ENCODE data around the gene MCCD1.
A peak's percentile ranks its signal among the peaks of the same experiment; 100 is the strongest.
"Not testable (repeated sequence)": the region's sequence is repeated elsewhere in the genome, so short reads cannot be mapped to it uniquely, and the experiment has no call there.

The MCCD1 gene, protein sequence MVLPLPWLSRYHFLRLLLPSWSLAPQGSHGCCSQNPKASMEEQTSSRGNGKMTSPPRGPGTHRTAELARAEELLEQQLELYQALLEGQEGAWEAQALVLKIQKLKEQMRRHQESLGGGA

DNA sequence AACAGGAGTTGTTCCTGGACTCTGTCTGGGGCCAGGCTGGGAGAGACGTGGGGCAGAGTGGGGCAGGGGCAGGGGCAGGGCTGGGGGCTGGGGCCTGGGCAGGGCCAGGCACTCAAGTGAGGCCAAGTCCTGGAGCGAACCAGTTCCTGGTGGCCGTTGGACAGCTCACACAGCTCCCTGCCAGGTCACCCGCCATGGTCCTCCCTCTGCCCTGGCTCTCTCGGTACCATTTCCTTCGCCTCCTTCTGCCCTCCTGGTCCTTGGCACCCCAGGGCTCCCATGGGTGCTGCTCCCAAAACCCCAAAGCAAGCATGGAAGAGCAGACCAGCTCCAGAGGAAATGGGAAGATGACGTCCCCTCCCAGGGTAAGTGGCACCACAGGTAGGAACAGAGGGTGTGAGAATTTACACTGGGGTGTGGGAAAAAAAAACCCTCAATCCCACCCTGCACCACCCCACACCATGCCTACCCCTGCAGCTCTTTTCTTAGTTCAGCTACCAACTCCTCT, at the start of gene MCCD1:
TSS of gene MCCD1 (plus strand) at position 142 of the 508 bp plus-strand sequence. CDS start at position 195, 53 bp downstream.
- FAIRE-seq (no peak), DNase-seq (ENCODE audit: insufficient read length, low spot score) (no peak)
- no peak for TF ChIP-seq POLR2A (IDR thresholded peaks at IDR 0.05; ENCODE audit: low read depth, low read length)

DNA sequence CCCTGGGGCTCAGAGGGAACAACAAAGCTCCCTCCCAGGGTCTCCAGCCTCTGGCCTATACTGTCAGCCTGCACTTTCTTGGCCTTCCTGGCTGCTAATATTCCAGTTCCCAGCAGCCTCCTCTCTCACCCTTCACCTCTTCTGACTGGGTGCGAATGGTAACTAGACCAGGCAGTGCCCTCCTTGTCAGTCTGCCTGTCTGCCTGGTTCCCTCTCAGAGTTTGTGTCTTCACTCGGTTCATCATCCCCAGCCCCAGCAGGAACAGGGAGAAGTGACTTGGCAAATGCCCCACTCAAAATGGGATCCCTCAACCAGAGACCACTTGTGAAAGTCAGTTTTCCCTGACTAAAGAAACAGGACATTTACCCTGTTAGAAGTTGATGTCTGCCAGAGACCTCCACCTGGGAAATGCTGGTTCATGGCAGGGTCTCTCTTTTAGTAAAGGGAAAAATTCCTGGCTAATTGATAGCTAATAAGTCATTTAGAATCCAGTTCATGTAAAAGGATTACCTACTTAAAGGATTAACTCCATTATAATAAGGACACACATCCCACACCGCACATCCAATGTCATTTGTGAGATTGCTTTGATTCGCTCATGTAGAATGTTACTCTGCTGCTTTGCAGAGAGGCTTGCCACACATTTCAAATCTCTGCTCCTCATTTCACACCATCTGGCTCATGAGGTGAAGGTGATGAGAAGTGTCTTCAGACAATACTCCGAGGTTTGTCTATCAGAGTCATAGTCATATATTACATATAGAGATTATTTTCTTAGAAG, 49.4 kb upstream of the MCCD1 start:
- FAIRE-seq (no peak), DNase-seq (ENCODE audit: insufficient read length, low spot score) (no peak)
- TF ChIP-seq POLR2A (IDR thresholded peaks at IDR 0.05; ENCODE audit: low read depth, low read length): no peak

DNA sequence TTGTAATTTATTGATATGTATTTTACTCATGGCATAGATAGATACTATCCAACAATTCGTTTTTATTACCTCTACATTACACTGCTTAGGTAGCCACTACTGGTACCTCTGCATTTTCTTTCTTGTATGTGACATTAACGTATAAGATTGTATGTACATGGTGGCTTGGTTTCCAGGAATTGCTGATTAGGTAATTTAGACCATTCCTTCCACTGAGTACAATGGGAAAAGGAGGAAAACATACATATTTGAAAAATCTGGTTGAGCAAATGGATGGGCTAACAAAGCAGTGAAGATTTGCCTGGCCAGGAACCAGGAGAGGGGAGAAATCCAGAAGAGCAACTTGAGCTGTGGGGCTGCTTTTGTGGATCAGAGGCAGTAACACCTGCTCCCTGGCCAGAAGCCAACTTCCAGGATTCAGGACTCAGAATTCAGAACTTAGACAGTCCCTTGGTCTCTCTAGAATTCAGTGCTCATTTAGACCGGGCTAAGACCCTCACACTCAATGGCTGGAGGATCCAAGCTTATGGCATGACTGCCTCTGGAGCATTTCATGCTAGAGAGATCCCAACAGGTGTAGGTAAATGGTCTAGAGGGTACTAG, 48.7 kb upstream of the MCCD1 start:
- no peak for FAIRE-seq
- no peak for DNase-seq (ENCODE audit: insufficient read length, low spot score)

DNA sequence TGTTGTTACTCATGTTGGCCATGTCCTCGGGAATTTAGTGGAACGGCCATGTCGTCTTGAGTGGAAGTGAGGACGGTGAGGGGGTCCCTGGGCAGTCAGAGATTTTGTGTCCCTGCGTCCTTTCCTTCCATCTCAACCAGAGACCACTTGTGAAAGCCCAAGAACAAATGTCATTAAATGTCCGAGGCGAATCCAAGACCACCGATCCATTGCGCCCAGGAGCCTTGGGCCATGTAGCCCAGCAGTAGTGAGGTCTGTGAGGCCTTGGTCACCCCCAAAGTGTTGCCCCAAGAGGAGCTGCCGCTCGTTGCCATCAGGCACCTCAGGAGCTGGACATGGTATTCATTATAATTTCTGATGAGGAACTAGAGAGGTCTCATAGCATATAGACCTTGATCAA, 48.2 kb upstream of the MCCD1 start:
- TF ChIP-seq POLR2A (IDR thresholded peaks at IDR 0.05; ENCODE audit: low read depth, low read length): no peak
- DNase-seq (ENCODE audit: insufficient read length, low spot score): no peak
- no peak for FAIRE-seq

More for the DNA sequence above, 48.7 kb upstream of the MCCD1 start:
- TF ChIP-seq POLR2A (IDR thresholded peaks at IDR 0.05; ENCODE audit: low read depth, low read length): no peak

DNA sequence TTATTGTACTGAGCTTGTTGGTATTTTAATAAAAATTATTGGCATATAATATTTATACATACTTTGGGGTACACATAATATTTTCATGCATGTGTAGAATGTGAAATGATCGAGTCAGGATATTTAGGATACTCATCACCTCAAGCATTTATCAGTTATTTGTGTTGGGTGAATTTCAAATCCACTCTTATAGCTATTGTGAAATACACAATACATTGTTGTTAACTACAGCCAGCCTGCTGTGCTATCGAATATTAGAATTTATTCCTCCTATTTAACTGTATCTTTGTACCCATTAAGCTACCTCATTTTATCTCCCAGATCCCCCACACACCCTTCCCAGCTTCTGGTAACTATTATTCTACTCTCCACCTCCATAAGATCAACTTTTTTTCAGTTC, 45.4 kb upstream of the MCCD1 start:
- no peak for TF ChIP-seq POLR2A (IDR thresholded peaks at IDR 0.05; ENCODE audit: low read depth, low read length)
- FAIRE-seq (no peak), DNase-seq (ENCODE audit: insufficient read length, low spot score) (no peak)

DNA sequence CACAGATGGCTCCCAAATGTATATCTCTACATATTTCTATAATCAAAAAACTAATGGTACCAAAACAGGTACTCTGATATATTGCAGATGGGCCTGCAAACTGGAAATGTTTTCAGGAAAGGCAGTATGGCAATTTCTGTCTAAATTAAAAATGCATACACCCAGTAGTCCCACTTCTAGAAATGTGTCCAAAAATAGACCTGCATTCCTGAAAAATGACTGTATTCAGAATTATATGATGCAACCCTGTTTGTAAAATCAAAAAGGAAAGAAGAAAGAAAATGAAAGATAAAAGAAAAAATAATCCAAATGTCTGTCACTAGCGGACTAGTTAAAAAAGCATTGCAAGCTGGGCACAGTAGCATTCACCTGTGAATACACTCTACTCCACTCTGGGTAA, 43.7 kb upstream of the MCCD1 start:
- TF ChIP-seq POLR2A (IDR thresholded peaks at IDR 0.05; ENCODE audit: low read depth, low read length): no peak
- DNase-seq (ENCODE audit: insufficient read length, low spot score) (no peak), FAIRE-seq (no peak)

DNA sequence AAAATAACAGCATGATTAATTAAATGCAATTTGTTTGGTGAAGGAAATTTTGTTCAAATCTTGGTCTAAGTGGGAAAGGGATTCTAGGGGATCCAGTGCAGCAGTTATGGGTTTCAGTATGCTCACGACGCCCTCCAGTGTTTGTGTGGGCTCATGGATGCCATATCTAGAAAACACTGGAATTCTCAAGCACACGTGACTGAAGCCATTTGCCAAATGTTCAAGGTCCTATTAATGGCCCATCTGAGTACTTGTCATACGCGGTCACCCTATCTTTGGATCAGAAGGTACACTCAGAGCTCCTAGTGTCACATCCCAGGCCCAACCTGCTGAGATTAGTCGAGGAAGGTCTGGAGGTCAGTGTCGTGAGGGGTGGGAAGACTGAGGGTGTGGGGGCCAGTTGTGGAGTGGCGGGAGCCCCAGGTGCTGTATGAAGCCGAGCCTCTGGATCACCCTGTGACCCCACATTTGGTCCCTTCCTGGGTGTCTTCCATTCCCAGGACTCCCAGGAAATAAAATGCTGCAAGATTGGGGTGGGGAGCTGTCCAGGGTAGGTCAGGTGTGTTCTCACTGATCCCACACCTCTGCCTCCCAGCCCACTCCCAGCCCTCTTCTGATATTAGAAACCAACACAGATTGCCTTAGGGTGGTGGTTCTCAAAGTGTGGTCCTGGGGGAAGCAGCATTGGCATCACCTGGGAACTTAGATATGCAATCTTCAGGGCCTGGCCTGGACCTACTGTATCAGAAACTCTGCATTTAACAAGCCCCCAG, 42.5 kb upstream of the MCCD1 start:
- peak; percentile 86 for FAIRE-seq
- not testable (repeated sequence) for DNase-seq (ENCODE audit: insufficient read length, low spot score)

DNA sequence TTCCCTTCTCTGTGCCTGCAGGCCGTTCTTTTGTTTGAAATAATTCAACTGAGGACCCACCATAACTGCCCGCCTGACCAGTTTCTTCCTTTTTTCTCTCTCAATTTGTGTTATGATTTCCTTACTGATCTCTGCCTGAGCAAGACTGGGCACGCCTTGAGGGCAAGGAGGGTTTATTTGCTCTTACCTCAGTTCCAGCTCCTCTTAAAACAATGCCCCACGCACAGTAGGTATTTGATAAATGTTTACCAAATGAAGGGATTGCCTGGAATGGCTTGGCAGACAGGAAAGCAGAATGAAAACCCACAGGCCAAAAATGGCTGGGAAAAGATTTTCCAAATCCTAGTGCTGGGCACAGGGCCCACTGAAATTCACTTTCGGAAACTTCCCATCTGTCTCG, 41.1 kb upstream of the MCCD1 start:
- FAIRE-seq; DNase-seq (ENCODE audit: insufficient read length, low spot score): not testable (repeated sequence)

DNA sequence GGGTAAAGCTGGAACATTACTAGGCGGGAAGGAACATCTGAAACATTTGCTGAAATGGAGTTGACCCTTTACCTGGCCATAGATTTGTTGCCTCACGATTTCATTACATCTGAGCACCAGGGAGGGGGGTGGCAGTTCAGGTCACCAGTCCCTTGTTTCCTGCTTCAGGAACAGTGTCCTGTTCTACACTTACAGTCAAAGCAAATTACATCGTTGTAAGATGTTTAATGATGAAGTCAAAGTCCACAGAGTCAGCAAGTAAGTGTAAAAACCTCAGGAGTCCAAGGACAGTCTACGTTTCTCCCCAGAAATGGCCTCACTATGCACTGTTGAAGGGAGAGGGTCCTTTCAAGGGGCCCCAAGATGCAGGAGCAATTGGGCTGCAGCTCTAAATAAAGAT, 39.7 kb upstream of the MCCD1 start:
- FAIRE-seq (no peak), DNase-seq (ENCODE audit: insufficient read length, low spot score) (no peak)
- TF ChIP-seq POLR2A (IDR thresholded peaks at IDR 0.05; ENCODE audit: low read depth, low read length): no peak

DNA sequence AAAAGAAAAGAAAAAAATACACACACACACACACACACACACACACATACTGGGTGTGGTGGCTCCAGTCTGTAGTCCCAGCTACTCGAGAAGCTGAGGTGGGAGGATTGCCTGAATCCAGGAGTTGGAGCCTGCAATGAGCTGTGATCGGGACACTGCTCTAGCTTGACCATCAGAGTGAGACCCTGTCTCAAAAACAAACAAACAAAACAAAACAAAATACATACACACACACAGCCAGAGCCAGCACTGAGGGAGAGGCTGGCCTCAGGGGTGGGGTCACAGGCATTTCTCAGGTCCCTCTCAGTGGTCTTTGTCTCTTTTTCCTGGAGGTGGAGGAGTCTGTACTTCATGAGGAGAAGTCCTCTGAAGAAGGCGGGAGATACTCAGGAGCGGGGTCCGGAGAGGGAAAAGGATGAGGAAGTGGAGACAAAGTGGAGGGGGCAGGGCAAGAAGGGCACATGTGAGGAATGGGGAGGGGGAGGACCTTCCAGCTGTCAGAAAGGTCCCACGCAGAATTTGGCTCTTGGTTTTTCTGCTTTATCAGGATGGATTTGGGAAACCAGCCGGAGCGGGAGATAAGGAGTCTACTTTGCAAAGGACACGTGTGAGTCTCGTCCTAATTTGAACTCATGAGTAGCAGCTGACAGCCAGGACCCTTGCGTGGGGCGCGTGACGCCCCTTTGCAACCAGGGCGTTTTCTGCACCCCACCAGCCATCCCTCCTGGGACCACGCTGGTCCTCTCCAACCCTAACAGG, 38.5 kb upstream of the MCCD1 start:
- DNase-seq (ENCODE audit: insufficient read length, low spot score) (no peak), FAIRE-seq (no peak)
- no peak for TF ChIP-seq POLR2A (IDR thresholded peaks at IDR 0.05; ENCODE audit: low read depth, low read length)

DNA sequence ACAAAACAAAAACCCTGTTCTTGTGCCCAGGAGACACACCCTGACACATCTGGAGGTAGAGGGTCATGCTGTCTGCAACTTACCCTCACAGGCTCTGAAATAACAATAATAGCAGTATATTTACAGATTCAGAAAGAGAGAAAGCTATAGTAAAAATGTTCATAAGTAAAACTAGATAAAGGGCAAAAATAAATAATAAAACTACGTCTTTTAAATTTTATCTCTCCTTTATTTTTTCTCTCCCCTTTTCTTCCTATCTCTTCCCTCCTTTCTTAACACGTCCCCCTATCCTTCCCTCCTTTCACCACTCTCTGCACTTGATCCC, 35.2 kb upstream of the MCCD1 start:
- DNase-seq (ENCODE audit: insufficient read length, low spot score); FAIRE-seq: not testable (repeated sequence)

DNA sequence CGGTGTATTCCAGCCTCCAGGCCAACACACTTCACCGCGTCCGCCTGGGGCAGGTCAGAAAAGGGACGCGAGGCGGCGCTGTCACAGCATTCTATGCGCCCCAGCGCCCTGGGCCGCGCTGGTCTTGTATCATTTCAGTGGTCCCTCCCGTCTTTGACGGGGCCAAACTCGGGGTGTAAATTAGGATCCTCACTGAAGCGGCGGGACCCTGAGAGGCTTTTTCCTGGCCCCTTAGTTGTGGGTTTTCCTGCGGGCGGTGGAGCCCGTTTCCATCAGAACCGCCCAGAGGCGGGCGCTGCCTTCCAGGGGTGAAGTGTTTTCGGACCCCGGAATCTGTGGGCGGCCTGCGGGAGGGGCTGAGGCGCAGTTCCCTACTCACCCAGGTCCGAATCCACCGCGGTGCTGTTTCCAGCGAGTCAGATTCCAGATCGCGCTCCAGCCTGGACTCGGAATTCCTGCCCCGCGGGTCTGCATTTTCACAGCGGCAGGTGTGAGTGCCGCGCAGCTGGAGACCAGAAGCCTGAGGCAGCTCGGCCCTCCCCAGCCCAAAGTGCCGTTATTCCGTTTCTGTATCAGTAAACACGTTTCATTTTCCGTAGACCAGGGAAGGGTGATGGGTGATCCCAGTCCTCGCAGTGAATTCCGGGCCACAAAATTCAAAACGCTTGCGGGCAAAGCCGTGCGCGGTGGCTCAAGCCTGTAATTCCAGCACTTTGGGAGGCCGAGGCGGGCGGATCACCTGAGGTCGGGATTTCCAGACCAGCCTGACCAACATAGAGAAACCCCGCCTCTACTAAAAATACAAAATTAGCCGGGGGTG, 34.7 kb upstream of the MCCD1 start:
- DNase-seq (ENCODE audit: insufficient read length, low spot score) (no peak), FAIRE-seq (no peak)

DNA sequence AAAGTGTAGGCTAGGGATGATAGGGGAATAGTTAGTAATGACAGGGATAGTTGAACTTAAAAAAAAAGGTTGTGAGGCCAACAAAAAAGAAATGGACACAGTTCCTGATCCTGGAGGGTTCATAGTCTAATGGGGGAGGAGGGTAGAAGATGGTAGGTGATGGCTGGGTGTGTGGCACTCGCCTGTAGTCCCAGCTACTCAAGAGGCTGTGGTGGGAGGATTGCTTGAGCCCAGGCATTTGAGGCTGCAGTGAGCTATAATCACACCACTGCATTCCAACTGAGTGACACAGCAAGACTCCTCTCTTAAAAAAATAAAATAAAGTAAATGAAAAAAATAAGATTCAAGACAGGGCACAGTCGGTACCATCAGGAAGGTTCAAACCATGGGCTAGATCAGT, 33.2 kb upstream of the MCCD1 start:
- FAIRE-seq (peak; percentile 11), DNase-seq (ENCODE audit: insufficient read length, low spot score) (no peak)
- TF ChIP-seq POLR2A (IDR thresholded peaks at IDR 0.05; ENCODE audit: low read depth, low read length): no peak

More for the DNA sequence above, 34.7 kb upstream of the MCCD1 start:
- TF ChIP-seq POLR2A (IDR thresholded peaks at IDR 0.05; ENCODE audit: low read depth, low read length): no peak

DNA sequence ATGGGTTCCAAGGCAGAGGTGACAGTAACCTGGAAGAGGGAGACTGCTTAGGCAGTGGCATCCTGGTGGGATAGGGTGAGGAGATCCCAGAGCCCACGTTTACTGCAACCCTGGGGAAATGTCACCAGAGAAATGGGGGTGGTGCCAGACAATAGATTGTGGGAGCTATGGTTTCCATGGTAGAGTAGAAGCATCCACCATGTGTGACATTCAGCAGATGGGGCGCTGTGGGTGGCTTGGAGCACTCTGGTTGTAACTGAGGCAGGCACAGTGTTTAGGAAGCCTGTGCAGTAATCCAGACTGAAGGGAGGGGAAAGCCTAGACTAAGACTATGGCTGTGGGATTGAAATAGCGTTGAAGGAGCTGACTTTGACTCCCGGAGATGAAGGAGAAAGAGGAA, 31.9 kb upstream of the MCCD1 start:
- not testable (repeated sequence) for DNase-seq (ENCODE audit: insufficient read length, low spot score); FAIRE-seq
